RWPE2 (cell line): Measurements from ENCODE around the gene PITPNM3.

Experiments used
- ATAC-seq: fragments of 200-7000 bp; cut with Tn5 transposase; 3 replicates; pipeline ENCODE4 v1.9.1; 2021; ENCODE audit warnings: low read depth
- DNase-seq: peaks from one replicate; pipeline ENCODE4 v3.0.0-alpha.2; 2020; ENCODE audit warnings: low spot score
- H3K27ac ChIP-seq: fragments of 450-650 bp; 2 replicates; pipeline ENCODE4 v1.5.1; 2017; ENCODE audit warnings: mild to moderate bottlenecking; ENCODE audit not compliant: poor library complexity, severe bottlenecking
- H3K27me3 ChIP-seq: fragments of 250-450 bp; sonication (Bioruptor Pico); 2 replicates; pipeline ENCODE4 v1.5.1; 2021; ENCODE audit warnings: mild to moderate bottlenecking, moderate library complexity; ENCODE audit not compliant: insufficient read depth, poor library complexity, severe bottlenecking
- H3K36me3 ChIP-seq: fragments of 250-450 bp; sonication (Bioruptor Pico); 2 replicates; pipeline ENCODE4 v1.5.1; 2020; ENCODE audit warnings: low read depth, mild to moderate bottlenecking, moderate library complexity
- H3K4me1 ChIP-seq: fragments of 250-450 bp; sonication (Bioruptor Pico); 2 replicates; pipeline ENCODE4 v1.5.1; 2021; ENCODE audit warnings: mild to moderate bottlenecking, moderate library complexity; ENCODE audit not compliant: insufficient read depth, poor library complexity, severe bottlenecking
- H3K4me3 ChIP-seq: fragments of 250-450 bp; sonication (Bioruptor Pico); 2 replicates; pipeline ENCODE4 v1.5.1; 2021; ENCODE audit warnings: mild to moderate bottlenecking, moderate library complexity; ENCODE audit not compliant: severe bottlenecking
- H3K9me3 ChIP-seq: fragments of 250-450 bp; sonication (Bioruptor Pico); 2 replicates; pipeline ENCODE4 v1.5.1; 2021; ENCODE audit warnings: mild to moderate bottlenecking, moderate library complexity; ENCODE audit not compliant: severe bottlenecking
- TF ChIP-seq, protein P1 (sequence below): fragments of 450-650 bp; IDR thresholded peaks from one replicate; pipeline ENCODE4 v1.5.1; 2017; ENCODE audit warnings: mild to moderate bottlenecking, moderate library complexity; ENCODE audit not compliant: poor library complexity, severe bottlenecking

Gene PITPNM3

GRCh38 chr17:6591599-6592158, 35.3 kb upstream of the PITPNM3 start:
- ATAC-seq (peak; percentile 92), DNase-seq (no peak)
- TF ChIP-seq, protein P1, sequence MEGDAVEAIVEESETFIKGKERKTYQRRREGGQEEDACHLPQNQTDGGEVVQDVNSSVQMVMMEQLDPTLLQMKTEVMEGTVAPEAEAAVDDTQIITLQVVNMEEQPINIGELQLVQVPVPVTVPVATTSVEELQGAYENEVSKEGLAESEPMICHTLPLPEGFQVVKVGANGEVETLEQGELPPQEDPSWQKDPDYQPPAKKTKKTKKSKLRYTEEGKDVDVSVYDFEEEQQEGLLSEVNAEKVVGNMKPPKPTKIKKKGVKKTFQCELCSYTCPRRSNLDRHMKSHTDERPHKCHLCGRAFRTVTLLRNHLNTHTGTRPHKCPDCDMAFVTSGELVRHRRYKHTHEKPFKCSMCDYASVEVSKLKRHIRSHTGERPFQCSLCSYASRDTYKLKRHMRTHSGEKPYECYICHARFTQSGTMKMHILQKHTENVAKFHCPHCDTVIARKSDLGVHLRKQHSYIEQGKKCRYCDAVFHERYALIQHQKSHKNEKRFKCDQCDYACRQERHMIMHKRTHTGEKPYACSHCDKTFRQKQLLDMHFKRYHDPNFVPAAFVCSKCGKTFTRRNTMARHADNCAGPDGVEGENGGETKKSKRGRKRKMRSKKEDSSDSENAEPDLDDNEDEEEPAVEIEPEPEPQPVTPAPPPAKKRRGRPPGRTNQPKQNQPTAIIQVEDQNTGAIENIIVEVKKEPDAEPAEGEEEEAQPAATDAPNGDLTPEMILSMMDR = no peak
- Histone ChIP-seq H3K27me3 (no peaks in the 10 kb centered on the region), H3K4me3 (no peak overlapping the region), H3K27ac (peak overlapping the region; percentile 92), H3K36me3 (peaks cover 81% of the 10 kb centered on the region), H3K9me3 (no peaks in the 10 kb centered on the region), H3K4me1 (peaks cover 19% of the 10 kb centered on the region)

DNA sequence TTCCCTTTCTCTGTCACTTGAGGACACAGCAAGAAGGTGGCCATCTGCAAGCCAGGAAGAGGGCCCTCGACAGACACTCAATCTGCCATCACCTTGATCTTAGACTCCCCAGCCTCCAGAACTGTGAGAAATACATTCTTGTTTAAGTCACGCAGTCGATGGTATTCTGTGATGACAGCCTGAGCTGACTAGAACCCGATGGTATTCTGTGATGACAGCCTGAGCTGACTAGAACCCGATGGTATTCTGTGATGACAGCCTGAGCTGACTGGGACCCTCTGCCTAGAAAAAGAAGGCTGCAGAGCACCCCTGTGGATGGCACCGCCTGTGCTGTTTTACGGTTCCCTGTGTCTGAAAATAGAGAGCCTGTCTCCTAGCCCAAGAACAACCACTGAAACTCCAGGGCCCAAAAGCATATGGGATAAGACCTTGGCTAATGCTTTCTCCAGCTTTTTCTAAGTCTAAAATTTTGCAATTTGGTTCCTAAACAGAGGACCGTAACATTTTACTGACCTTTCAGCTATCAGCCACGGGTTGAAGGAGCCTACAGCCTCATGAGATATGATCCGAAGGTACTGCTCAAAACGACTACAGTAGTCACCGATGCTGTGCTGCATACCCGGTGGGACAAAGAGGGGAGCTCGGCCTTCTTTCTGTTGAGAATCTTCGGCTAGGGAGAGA, 33.1 kb upstream of the PITPNM3 start:
- TF ChIP-seq, protein P1 = no peak
- H3K36me3 ChIP-seq = peaks cover 84% of the 10 kb centered on the region
- H3K27me3 ChIP-seq = no peaks in the 10 kb centered on the region
- DNase-seq = no peak
- H3K4me3 ChIP-seq = no peak overlapping the region
- H3K27ac ChIP-seq = no peak overlapping the region
- H3K4me1 ChIP-seq = peaks cover 19% of the 10 kb centered on the region
- no peaks in the 10 kb centered on the region for H3K9me3 ChIP-seq
- no peak for ATAC-seq

GRCh38 chr17:6588165-6588564, 31.8 kb upstream of the PITPNM3 start:
- no peaks in the 10 kb centered on the region for H3K9me3 ChIP-seq
- peaks cover 86% of the 10 kb centered on the region for H3K36me3 ChIP-seq
- no peak overlapping the region for H3K27ac ChIP-seq
- ATAC-seq (no peak), DNase-seq (no peak)
- H3K27me3 ChIP-seq = no peaks in the 10 kb centered on the region
- peaks cover 19% of the 10 kb centered on the region for H3K4me1 ChIP-seq
- TF ChIP-seq, protein P1 = no peak
- H3K4me3 ChIP-seq = no peak overlapping the region

DNA sequence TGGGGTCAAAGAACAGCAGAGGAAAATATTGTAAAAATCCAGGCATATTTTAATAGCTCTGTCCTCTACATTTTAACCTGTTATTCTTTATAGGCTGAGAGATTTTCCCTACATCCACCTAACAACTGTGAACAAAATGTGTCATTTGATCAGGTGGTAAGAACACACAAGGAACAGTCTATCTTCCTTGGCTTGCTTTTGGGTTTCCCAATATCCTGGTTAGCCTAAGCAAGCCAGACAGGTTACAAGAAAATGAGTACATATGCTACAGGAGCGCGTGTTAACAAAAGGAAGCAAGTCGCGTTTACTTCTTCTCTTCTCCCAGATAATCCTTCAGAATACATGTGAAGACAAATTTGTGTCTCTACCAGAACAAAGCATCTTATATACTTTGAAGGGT, 31.0 kb upstream of the PITPNM3 start:
- Histone ChIP-seq H3K4me1 (peaks cover 15% of the 10 kb centered on the region), H3K27ac (no peak overlapping the region), H3K4me3 (no peak overlapping the region), H3K27me3 (no peaks in the 10 kb centered on the region), H3K36me3 (peaks cover 92% of the 10 kb centered on the region), H3K9me3 (no peaks in the 10 kb centered on the region)
- DNase-seq (no peak), ATAC-seq (no peak)
- TF ChIP-seq, protein P1 = no peak

DNA sequence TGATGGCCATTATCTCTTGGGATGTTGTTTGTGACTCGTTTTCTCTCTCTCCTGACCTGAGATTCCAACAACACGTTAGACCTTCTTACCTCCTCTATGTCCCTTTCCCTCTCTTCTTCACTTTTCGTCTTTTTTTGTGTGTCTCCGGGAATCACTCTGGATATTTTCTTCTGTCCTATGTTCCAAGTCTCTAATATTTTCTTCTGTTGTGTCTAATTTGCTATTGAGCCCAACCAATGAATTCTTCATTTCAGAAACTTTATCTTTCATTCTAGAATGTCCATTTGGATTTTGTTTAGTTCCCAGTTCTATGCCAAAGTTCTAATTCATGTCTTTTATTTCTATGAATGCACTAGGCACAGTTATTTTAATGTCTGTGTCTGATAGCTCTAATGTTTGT, 27.1 kb upstream of the PITPNM3 start:
- H3K36me3 ChIP-seq = peaks cover 81% of the 10 kb centered on the region
- ATAC-seq (no peak), DNase-seq (no peak)
- no peaks in the 10 kb centered on the region for H3K9me3 ChIP-seq
- peaks cover 3% of the 10 kb centered on the region for H3K4me1 ChIP-seq
- no peak overlapping the region for H3K27ac ChIP-seq
- no peaks in the 10 kb centered on the region for H3K27me3 ChIP-seq
- no peak overlapping the region for H3K4me3 ChIP-seq
- TF ChIP-seq, protein P1 = no peak
